Measurements from ENCODE around the gene AQP3. TPM values are rescaled to one million over a fixed set of nuclear protein-coding genes. Genes with fewer than 3 reads are reported as not detected.
A peak's percentile ranks its signal among the peaks of the same experiment; 100 is the strongest.
"Not testable (repeated sequence)": the region's sequence is repeated elsewhere in the genome, so short reads cannot be mapped to it uniquely, and the experiment has no call there.

Gene AQP3
- total and polyA plus RNA-seq, 2 donors: 27.1 to 126 TPM

DNA sequence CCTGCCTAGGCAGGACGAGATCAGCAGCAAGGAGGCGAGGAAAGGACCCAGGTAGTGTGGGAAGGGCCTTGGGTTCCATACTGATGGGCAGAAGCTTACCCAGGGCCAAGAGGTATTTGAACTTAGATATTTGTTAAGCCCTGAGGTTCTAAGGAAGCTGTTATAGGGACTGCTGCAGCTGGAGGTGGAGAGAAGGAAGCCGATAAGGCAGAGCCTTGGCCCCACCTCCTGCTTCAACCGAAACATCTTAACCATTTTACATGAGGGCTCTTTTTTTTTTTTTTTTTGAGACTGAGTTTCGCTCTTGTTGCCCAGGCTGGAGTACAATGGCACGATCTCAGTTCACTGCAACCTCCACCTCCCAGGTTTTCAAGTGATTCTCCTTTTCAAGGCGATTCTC, 8.6 kb upstream of the AQP3 start:
- no peak for DNase-seq (ENCODE audit: extremely low spot score)
- Histone ChIP-seq H3K4me1 (ENCODE audit: insufficient read depth) (peaks cover 1% of the 10 kb centered on the region), H3K36me3 (ENCODE audit: insufficient read depth) (no peaks in the 10 kb centered on the region), H3K27ac (ENCODE audit: low read depth) (no peak overlapping the region), H3K4me3 (ENCODE audit: low read depth, low read length) (no peak overlapping the region)
- WGBS: 79% methylated on average over 7 of the region's 7 CpGs

DNA sequence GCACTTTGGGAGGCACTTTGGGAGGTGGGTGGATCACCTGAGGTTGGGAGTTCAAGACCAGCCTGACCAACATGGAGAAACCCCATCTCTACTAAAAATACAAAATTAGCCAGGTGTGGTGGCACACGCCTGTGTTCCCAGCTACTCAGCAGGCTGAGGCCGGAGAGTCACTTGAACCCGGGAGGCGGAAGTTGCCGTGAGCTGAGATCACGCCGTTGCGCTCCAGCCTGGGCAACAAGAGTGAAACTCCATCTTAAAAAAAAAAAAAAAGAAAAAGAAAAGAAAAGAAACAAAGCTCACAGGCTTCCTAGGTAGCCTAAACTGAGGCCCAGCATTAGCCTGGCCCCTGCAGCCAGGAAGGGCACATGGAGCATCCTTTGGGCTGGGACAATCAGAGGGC, 8.1 kb upstream of the AQP3 start:
- WGBS: 95% methylated on average over 8 of the region's 8 CpGs

DNA sequence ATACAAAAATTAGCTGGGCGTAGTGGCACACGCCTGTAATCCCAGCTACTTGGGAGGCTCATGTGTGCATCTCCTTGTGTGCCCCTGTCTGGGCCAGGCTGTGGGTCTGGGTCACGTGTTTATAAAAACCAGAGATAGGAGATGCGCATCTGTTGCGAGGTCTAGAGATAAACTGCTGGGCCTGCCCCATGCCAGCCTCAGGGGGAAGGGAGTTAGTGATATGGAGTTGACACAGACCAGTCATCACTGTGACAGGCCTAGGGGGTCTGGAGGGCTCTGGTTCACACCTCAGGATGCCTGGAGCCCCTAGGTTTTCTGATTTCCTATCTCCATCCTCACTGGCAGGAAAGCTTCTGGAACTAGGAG, 7.3 kb upstream of the AQP3 start:
- H3K4me3 ChIP-seq (ENCODE audit: low read depth, low read length); H3K4me1 ChIP-seq (ENCODE audit: insufficient read depth); H3K36me3 ChIP-seq (ENCODE audit: insufficient read depth); DNase-seq (ENCODE audit: extremely low spot score); H3K27ac ChIP-seq (ENCODE audit: low read depth): not testable (repeated sequence)
- WGBS: 76% methylated on average over 5 of the region's 5 CpGs

More for the DNA sequence above, 8.1 kb upstream of the AQP3 start:
- not testable (repeated sequence) for H3K4me3 ChIP-seq (ENCODE audit: low read depth, low read length); H3K4me1 ChIP-seq (ENCODE audit: insufficient read depth); H3K36me3 ChIP-seq (ENCODE audit: insufficient read depth); DNase-seq (ENCODE audit: extremely low spot score); H3K27ac ChIP-seq (ENCODE audit: low read depth)

DNA sequence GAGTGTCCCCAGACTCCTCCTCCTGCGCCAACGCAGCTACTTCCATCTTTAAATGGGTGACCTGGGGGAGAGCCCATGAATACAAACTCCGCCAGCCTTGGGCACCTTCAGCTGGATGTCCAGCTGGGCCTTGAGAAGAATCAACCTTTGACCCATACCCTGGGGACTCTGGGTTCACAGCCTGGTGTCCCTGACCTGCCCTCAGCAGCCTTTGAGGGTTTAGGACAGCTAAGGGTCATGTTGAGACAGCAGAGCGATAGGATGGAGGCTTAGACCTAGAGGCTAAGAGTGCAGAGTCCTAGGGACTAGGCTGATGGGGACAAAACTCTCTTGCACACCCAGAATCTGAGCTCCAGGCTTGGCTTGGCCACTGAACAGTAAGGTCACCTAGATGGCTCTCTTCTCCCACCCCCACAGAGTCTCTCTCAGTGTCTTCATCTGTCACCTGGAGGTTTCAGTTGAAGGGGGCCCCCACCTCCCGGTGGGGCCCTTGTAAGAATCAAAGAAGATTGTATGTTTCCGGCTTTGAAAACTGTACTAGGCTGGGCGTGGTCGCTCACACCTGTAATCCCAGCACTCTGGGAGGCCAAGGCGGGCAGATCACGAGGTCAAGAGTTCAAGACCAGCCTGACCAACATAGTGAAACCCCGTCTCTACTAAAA, 6.7 kb upstream of the AQP3 start:
- WGBS: 86% methylated on average over 11 of the region's 11 CpGs
- DNase-seq (ENCODE audit: extremely low spot score): no peak
- no peaks in the 10 kb centered on the region for H3K36me3 ChIP-seq (ENCODE audit: insufficient read depth)
- no peak overlapping the region for H3K27ac ChIP-seq (ENCODE audit: low read depth)
- H3K4me3 ChIP-seq (ENCODE audit: low read depth, low read length): no peak overlapping the region
- peaks cover 1% of the 10 kb centered on the region for H3K4me1 ChIP-seq (ENCODE audit: insufficient read depth)

DNA sequence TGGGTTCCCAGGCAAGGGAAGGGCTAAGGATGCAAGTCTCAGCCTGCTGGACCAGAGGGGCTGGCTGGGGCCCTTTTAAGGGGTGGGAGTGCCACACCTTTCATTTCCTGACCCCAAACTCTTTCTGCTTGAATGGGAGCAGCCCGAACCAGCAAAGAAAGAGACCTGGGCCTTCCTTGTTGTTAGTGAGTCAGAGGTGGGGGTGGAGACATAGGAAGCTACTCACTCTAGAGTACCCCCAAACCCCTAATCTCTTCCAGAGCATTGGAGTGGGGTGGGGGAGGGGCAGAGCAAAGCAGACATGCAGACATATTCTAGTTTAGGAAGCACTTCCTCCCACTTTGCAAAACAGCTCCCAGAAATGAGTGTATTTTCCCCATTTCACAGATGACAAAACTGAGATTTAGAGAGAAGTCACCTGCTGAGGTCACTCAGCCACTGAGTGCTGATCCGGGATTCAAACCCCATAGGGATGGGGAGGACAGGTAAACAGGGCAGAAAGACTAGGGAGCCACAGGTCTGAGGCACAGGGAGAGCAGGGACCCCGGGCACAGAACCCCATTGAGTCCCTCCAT, 6.0 kb upstream of the AQP3 start:
- Histone ChIP-seq H3K4me3 (ENCODE audit: low read depth, low read length) (no peak overlapping the region), H3K4me1 (ENCODE audit: insufficient read depth) (peaks cover 1% of the 10 kb centered on the region), H3K27ac (ENCODE audit: low read depth) (peak overlapping the region; percentile 74), H3K36me3 (ENCODE audit: insufficient read depth) (no peaks in the 10 kb centered on the region)
- DNase-seq (ENCODE audit: extremely low spot score): peak; percentile 63
- WGBS: 80% methylated on average over 3 of the region's 3 CpGs

DNA sequence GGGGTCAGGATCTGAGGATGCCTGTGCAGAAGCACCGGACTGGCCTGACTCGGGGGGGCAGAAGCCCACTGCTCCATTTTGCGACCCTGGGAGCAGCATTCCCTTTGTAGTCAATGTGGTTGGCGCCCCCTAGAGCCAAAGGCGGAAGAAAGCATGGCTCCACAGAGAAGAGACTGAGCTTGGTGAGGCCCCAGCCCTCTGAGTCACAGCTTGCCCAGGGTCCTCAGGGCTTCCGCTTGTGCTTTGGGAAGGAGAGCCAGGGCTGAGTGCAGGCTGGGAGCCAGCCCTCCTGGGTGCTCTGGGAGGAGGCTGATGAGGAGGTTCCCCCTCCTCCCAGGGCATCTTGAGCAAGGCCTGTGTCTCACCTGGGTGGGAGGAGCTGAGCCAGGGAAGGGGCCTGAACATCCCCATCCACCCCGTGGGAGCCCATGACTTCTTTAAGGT, 5.5 kb upstream of the AQP3 start:
- Histone ChIP-seq H3K27ac (ENCODE audit: low read depth) (peak overlapping the region; percentile 74), H3K4me3 (ENCODE audit: low read depth, low read length) (no peak overlapping the region), H3K4me1 (ENCODE audit: insufficient read depth) (peaks cover 1% of the 10 kb centered on the region), H3K36me3 (ENCODE audit: insufficient read depth) (no peaks in the 10 kb centered on the region)
- DNase-seq (ENCODE audit: extremely low spot score): no peak
- 21% methylated on average over 7 of the region's 7 CpGs for WGBS

DNA sequence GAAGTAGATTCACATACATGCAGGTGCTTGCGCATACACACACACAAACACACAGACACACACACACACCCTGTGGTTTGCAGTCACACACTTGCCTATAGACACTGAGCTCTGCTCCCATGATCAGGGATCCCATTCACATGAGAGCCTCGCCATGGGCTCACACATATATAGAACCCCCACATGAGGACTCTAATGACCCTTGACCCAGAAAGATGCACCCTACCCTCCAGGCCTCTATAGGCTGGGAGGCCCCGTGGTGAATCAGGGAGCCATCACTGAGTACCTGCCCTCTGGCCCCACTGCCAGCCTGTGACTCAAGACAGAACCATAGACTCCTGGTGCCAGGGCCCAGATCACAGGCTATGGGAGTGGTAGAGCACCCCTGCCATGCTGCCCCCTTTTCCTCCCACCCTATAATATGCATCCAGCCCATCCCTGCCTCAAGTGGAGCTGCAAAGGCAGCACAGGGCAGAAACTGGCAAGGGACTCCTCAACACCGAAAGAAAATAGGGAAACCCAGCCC, 3.3 kb upstream of the AQP3 start:
- no peak overlapping the region for H3K27ac ChIP-seq (ENCODE audit: low read depth)
- H3K4me3 ChIP-seq (ENCODE audit: low read depth, low read length): no peak overlapping the region
- H3K4me1 ChIP-seq (ENCODE audit: insufficient read depth): peaks cover 1% of the 10 kb centered on the region
- no peaks in the 10 kb centered on the region for H3K36me3 ChIP-seq (ENCODE audit: insufficient read depth)
- DNase-seq (ENCODE audit: extremely low spot score): no peak
- 87% methylated on average over 4 of the region's 4 CpGs for WGBS

DNA sequence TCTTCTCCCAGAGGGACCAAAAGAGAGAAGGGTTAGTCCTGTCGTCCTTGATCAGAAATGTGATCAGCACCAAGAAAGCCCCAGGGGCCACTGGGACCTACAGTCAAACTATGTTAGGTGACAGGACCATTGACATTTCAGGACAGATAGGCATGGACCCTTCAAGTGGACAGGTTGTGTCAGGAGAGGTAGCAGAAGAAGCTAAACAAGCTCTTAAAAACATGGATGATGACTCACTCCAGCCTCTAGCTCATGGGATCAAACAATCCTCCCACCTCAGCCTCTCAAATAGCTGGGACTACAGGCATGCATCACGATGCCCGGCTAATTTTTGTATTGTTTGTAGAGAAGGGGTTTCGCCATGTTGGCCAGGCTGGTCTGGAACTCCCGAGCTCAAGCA, 2.3 kb upstream of the AQP3 start:
- no peak overlapping the region for H3K4me3 ChIP-seq (ENCODE audit: low read depth, low read length)
- no peak overlapping the region for H3K27ac ChIP-seq (ENCODE audit: low read depth)
- H3K4me1 ChIP-seq (ENCODE audit: insufficient read depth): peaks cover 1% of the 10 kb centered on the region
- H3K36me3 ChIP-seq (ENCODE audit: insufficient read depth): no peaks in the 10 kb centered on the region
- no peak for DNase-seq (ENCODE audit: extremely low spot score)
- 94% methylated on average over 5 of the region's 5 CpGs for WGBS

DNA sequence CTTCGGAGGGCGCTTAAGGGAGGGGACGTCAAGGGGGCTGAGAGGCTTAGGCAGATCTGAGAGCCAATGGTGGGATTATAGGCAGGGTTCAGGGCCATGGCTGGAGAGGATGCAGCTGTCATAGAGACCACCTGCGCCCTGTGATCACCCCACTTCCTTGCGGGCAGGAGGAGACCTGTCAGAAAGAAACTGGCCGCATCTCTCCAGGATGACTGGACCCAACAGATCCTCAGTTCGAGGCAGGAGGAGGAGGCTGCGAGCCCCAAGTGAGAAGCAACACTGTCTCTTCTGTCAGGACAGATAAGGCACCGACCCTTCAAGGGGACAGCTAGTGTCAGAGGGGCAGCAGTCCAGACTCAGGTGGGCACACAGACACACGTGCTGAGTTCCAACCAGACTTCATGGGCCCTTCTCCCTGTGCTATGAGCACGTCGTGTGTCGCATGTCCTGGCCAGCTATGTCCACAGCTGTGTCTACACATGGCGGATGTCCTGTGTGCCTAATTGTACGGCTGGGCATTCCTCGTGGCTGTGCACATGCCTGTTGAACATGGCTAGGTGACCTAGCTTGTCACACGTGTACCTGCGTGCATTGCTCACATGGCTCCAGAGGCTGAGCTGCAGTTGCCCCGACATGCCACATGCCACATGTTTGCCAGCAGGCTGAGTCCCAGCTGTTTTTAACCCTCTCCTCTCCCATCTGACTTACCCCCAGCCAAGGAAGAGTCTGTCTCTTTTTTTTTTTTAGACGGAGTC, 583 bp upstream of the AQP3 start:
- H3K36me3 ChIP-seq (ENCODE audit: insufficient read depth): no peaks in the 10 kb centered on the region
- peaks cover 1% of the 10 kb centered on the region for H3K4me1 ChIP-seq (ENCODE audit: insufficient read depth)
- peak overlapping the region; percentile 33 for H3K27ac ChIP-seq (ENCODE audit: low read depth)
- H3K4me3 ChIP-seq (ENCODE audit: low read depth, low read length): peak overlapping the region; percentile 48
- WGBS: 33% methylated on average over 20 of the region's 20 CpGs
- DNase-seq (ENCODE audit: extremely low spot score): no peak

DNA sequence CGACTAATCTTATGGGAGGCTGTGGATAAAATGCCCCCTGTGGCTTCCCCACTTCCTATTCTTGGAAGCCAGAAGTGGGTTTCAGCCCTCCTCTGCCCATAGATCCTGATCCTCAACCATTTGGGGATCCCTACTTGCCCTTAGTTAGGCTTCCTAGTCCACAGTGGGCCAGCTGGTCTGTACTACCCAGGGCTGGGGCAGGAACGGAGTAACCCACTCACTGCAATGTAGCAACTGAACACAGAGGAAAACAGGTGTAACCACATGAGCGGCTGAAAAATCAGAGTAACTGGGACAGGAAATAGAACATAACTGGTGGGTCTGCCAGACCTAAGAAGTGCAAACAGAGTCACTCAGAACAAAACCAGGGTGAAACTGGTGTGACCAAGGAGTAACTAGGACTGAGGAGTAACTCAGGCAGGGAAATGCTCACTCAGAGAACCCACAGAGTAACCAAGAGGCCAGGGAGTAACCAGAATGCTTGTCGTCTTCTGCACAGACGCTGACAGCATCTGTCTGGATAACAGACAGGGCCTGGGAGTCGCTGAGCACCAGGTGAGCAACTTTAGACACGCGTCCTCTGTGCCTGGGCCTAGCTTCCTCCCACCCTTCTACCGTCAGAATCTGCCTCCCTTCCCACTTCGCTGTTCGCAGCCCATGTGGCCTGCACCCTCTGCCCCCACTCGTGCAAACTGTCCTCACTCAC, 1.0 kb downstream of the AQP3 start:
- Histone ChIP-seq H3K4me1 (ENCODE audit: insufficient read depth) (no peaks in the 10 kb centered on the region), H3K27ac (ENCODE audit: low read depth) (peak overlapping the region; percentile 63), H3K4me3 (ENCODE audit: low read depth, low read length) (peak overlapping the region; percentile 48), H3K36me3 (ENCODE audit: insufficient read depth) (no peaks in the 10 kb centered on the region)
- DNase-seq (ENCODE audit: extremely low spot score): no peak
- 68% methylated on average over 12 of the region's 12 CpGs for WGBS

DNA sequence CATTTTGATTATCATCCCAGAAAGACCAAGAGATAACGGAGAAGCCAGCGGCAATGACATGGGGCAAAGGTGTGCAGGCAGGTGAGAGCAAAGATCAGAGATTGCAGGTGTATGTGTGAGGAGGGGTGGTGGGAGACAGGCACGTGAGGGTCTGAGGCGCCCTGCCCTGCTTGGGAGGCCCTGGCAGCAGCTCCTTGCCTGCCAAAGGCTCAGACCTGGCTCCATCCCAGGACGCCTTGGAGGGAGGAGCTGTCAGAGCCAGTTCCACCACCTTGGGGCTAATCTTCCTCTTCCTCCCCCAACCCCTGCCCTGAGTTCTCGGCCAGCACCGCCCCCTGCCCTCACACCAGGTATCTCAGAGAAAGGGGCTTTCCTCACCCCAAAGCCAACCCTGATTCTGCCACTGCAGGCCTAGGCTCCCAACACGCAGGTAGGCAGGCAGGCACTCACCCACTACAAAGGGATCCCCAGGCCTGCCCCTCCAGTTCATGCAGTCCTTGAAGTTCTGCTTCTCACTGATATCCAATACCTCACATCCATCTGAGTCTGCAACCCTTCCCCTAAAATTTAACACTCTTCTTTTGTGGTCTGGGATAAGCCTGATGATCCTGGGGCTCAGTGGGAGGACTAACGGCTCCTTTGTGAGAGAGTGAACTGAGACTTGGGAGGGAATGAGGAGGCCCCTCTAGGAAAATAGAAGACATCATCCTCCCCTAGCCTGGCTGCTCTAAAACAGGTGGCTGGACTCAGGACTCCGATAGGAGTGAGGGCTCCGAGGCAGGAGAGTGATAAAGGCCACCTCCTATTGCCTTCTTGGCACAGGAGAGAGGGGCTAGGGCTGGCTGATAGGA, 1.8 kb downstream of the AQP3 start:
- WGBS: 78% methylated on average over 11 of the region's 11 CpGs
- H3K4me3 ChIP-seq (ENCODE audit: low read depth, low read length): peak overlapping the region; percentile 48
- H3K36me3 ChIP-seq (ENCODE audit: insufficient read depth): no peaks in the 10 kb centered on the region
- H3K4me1 ChIP-seq (ENCODE audit: insufficient read depth): no peaks in the 10 kb centered on the region
- no peak for DNase-seq (ENCODE audit: extremely low spot score)
- H3K27ac ChIP-seq (ENCODE audit: low read depth): peak overlapping the region; percentile 63

DNA sequence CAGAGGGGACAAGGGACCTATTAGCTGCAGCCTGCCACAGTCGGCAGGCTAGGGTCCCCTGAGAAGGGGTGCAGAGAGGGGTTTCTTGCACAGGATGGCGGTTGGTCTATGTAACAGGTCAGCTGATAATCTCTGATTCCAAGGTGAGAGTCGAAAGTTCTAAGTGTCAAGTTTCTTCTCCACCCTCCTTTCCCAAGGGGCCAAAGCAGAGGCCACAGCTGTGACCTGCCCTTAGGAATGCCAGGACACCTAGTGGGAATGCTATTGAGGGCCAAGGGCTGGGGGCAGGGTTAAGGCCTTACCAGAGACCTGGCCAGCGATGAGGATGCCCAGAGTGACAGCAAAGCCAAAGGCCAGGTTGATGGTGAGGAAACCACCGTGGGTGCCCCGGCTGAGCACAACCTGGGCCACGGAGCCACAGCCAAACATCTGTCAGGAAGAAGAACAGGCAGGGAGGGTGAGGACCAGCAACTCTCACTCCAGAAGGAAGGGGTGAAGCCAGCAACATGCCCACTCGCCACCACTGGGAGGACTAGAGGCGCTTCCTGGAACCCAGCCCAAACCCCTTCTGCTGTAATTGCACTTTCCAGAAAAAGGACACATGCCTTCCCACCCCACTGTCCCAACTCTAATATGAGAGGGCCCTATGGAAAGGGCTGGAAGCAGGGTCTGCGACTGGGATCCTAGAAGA, 3.8 kb downstream of the AQP3 start:
- peak overlapping the region; percentile 40 for H3K27ac ChIP-seq (ENCODE audit: low read depth)
- DNase-seq (ENCODE audit: extremely low spot score): no peak
- H3K4me1 ChIP-seq (ENCODE audit: insufficient read depth): no peaks in the 10 kb centered on the region
- 80% methylated on average over 10 of the region's 10 CpGs for WGBS
- no peak overlapping the region for H3K4me3 ChIP-seq (ENCODE audit: low read depth, low read length)
- no peaks in the 10 kb centered on the region for H3K36me3 ChIP-seq (ENCODE audit: insufficient read depth)
